NCI-H1436 treated with DMSO at 0.1 percent for 48 hours (cell line): ENCODE results near the gene RSPO1.

Source experiments
- DNase-seq: peaks from one replicate; lab custom pipeline; 2025; lab: John Stamatoyannopoulos, UW

The RSPO1 gene

GRCh38 chr1:37656881-37657280 lies 22.2 kb upstream of the RSPO1 start:
- DNase-seq = no peak

GRCh38 chr1:37656026-37656425 lies 21.3 kb upstream of the RSPO1 start:
- DNase-seq = no peak

GRCh38 chr1:37655274-37655673 lies 20.6 kb upstream of the RSPO1 start:
- DNase-seq = no peak

- DNase-seq = no peak
These were observed 19.2 kb upstream of the RSPO1 start for GRCh38 chr1:37653906-37654305.

- no peak for DNase-seq
These were observed 18.3 kb upstream of the RSPO1 start for GRCh38 chr1:37652976-37653375.

- DNase-seq = no peak
These were observed 17.1 kb upstream of the RSPO1 start for GRCh38 chr1:37651803-37652202.

GRCh38 chr1:37650721-37651120 lies 16.0 kb upstream of the RSPO1 start:
- no peak for DNase-seq

- no peak for DNase-seq
These were observed 15.5 kb upstream of the RSPO1 start for GRCh38 chr1:37650173-37650572.

- no peak for DNase-seq
These were observed 12.6 kb upstream of the RSPO1 start for GRCh38 chr1:37647281-37647680.

- no peak for DNase-seq
These were observed 6.4 kb upstream of the RSPO1 start for GRCh38 chr1:37641059-37641458.

- DNase-seq = no peak
These were observed 1.7 kb upstream of the RSPO1 start for GRCh38 chr1:37636435-37636834.

- no peak for DNase-seq
These were observed 555 bp upstream of the RSPO1 start for GRCh38 chr1:37634992-37635902.

- no peak for DNase-seq
These were observed 801 bp downstream of the RSPO1 start for GRCh38 chr1:37633938-37634243.

- DNase-seq = no peak
These were observed 1.4 kb downstream of the RSPO1 start for GRCh38 chr1:37633040-37633937.

- DNase-seq = no peak
These were observed 3.7 kb downstream of the RSPO1 start for GRCh38 chr1:37631036-37631435.

GRCh38 chr1:37630426-37631028 lies 4.2 kb downstream of the RSPO1 start:
- no peak for DNase-seq

- no peak for DNase-seq
These were observed 4.8 kb downstream of the RSPO1 start for GRCh38 chr1:37629726-37630425.

GRCh38 chr1:37629008-37629407 lies 5.7 kb downstream of the RSPO1 start:
- no peak for DNase-seq

- no peak for DNase-seq
These were observed 6.6 kb downstream of the RSPO1 start for GRCh38 chr1:37628026-37628556.

GRCh38 chr1:37622131-37622530 lies 12.6 kb downstream of the RSPO1 start:
- DNase-seq = no peak

GRCh38 chr1:37621326-37621870 lies 13.3 kb downstream of the RSPO1 start:
- no peak for DNase-seq

- no peak for DNase-seq
These were observed 14.0 kb downstream of the RSPO1 start for GRCh38 chr1:37620707-37621106.
